ENCODE results near the gene SOWAHA.

DNA sequence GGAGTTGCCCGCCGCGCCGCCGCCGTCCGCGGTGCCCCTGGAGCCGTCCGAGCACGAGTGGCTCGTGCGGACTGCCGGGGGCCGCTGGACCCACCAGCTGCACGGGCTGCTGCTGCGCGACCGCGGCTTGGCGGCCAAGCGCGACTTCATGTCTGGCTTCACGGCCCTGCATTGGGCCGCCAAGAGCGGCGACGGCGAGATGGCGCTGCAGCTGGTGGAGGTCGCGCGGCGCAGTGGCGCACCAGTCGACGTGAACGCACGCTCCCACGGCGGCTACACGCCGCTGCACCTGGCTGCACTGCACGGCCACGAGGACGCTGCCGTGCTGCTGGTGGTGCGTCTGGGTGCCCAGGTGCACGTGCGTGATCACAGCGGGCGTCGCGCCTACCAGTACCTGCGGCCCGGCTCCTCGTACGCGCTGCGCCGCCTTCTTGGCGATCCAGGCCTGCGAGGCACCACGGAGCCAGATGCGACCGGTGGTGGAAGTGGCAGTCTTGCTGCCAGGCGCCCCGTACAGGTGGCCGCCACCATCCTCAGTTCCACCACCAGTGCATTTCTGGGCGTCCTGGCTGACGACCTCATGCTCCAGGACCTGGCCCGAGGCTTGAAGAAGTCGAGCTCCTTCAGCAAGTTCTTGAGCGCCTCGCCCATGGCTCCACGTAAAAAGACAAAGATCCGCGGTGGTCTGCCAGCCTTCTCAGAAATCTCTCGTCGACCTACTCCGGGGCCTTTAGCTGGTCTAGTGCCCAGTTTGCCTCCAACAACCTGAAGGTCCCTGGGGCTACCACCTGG is 1.6 kb downstream of the SOWAHA start:
- no peak for TF ChIP-seq POLR2AphosphoS5 (IDR thresholded peaks at IDR 0.05)
- TF ChIP-seq, protein P1, sequence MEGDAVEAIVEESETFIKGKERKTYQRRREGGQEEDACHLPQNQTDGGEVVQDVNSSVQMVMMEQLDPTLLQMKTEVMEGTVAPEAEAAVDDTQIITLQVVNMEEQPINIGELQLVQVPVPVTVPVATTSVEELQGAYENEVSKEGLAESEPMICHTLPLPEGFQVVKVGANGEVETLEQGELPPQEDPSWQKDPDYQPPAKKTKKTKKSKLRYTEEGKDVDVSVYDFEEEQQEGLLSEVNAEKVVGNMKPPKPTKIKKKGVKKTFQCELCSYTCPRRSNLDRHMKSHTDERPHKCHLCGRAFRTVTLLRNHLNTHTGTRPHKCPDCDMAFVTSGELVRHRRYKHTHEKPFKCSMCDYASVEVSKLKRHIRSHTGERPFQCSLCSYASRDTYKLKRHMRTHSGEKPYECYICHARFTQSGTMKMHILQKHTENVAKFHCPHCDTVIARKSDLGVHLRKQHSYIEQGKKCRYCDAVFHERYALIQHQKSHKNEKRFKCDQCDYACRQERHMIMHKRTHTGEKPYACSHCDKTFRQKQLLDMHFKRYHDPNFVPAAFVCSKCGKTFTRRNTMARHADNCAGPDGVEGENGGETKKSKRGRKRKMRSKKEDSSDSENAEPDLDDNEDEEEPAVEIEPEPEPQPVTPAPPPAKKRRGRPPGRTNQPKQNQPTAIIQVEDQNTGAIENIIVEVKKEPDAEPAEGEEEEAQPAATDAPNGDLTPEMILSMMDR (IDR thresholded peaks at IDR 0.05; ENCODE audit: poor library complexity, severe bottlenecking) = no peak

All from neural cell (in vitro differentiated cells).